ENCODE measurements around the gene HDHD3. TPM values are rescaled to one million over a fixed set of nuclear protein-coding genes. Genes with fewer than 3 reads are reported as not detected.
A peak's percentile ranks its signal among the peaks of the same experiment; 100 is the strongest.
"Not testable (repeated sequence)": the region's sequence is repeated elsewhere in the genome, so short reads cannot be mapped to it uniquely, and the experiment has no call there.

The HDHD3 gene
- total RNA-seq, 1 experiment from 2014 or later: 8.1 TPM

GRCh38 chr9:113389451-113389850, 12.7 kb upstream of the HDHD3 start:
- DNase-seq (ENCODE audit: low read depth): no peak

GRCh38 chr9:113388833-113389232, 12.0 kb upstream of the HDHD3 start:
- no peak for DNase-seq (ENCODE audit: low read depth)

GRCh38 chr9:113387560-113388230, 10.9 kb upstream of the HDHD3 start:
- no peak for DNase-seq (ENCODE audit: low read depth)

GRCh38 chr9:113386571-113387393, 10.0 kb upstream of the HDHD3 start:
- DNase-seq (ENCODE audit: low read depth): no peak

- no peak for DNase-seq (ENCODE audit: low read depth)
These were observed 5.2 kb upstream of the HDHD3 start for GRCh38 chr9:113381909-113382411.

GRCh38 chr9:113381441-113381840, 4.7 kb upstream of the HDHD3 start:
- not testable (repeated sequence) for DNase-seq (ENCODE audit: low read depth)

GRCh38 chr9:113380869-113381378, 4.1 kb upstream of the HDHD3 start:
- DNase-seq (ENCODE audit: low read depth): no peak

GRCh38 chr9:113379829-113380210, 3.0 kb upstream of the HDHD3 start:
- DNase-seq (ENCODE audit: low read depth): not testable (repeated sequence)

GRCh38 chr9:113379094-113379828, 2.5 kb upstream of the HDHD3 start:
- not testable (repeated sequence) for DNase-seq (ENCODE audit: low read depth)

GRCh38 chr9:113375057-113376023, 1.4 kb downstream of the HDHD3 start:
- DNase-seq (ENCODE audit: low read depth): peak; percentile 27

- DNase-seq (ENCODE audit: low read depth): no peak
These were observed 3.0 kb downstream of the HDHD3 start for GRCh38 chr9:113373676-113374392.

- no peak for DNase-seq (ENCODE audit: low read depth)
These were observed 3.5 kb downstream of the HDHD3 start for GRCh38 chr9:113373256-113373655.

GRCh38 chr9:113372059-113372458, 4.7 kb downstream of the HDHD3 start:
- DNase-seq (ENCODE audit: low read depth): no peak

- no peak for DNase-seq (ENCODE audit: low read depth)
These were observed 5.9 kb downstream of the HDHD3 start for GRCh38 chr9:113370806-113371325.

- no peak for DNase-seq (ENCODE audit: low read depth)
These were observed 7.0 kb downstream of the HDHD3 start for GRCh38 chr9:113369855-113370140.

GRCh38 chr9:113368982-113369854, 7.6 kb downstream of the HDHD3 start:
- DNase-seq (ENCODE audit: low read depth): no peak

GRCh38 chr9:113368348-113368981, 8.3 kb downstream of the HDHD3 start:
- no peak for DNase-seq (ENCODE audit: low read depth)

- not testable (repeated sequence) for DNase-seq (ENCODE audit: low read depth)
These were observed 11.1 kb downstream of the HDHD3 start for GRCh38 chr9:113365652-113366051.

GRCh38 chr9:113364951-113365350, 11.8 kb downstream of the HDHD3 start:
- no peak for DNase-seq (ENCODE audit: low read depth)
